Activated CD8-positive, alpha-beta T cell treated with anti-CD3 and anti-CD28 coated beads for 36 hours (primary cell): Measurements from ENCODE around the gene GALNT16. TPM values are rescaled to one million over a fixed set of nuclear protein-coding genes. Genes with fewer than 3 reads are reported as not detected.
A peak's percentile ranks its signal among the peaks of the same experiment; 100 is the strongest.

Experiments
- ATAC-seq: fragments of 200-7000 bp; cut with Tn5 transposase; one replicate; pipeline ENCODE4 v1.10.0; 2021; ENCODE audit warnings: mild to moderate bottlenecking, moderate library complexity
- CTCF ChIA-PET: fragments of 350-600 bp; sonication (Branson Sonifier 250); formaldehyde crosslinking; loops from one replicate; lab custom pipeline; 2021; ENCODE audit warnings: antibody characterized with exemption; lab: Charles Lee
- POLR2A ChIA-PET: fragments of 350-600 bp; sonication (Branson Sonifier 250); formaldehyde crosslinking; loops from one replicate; lab custom pipeline; 2021; ENCODE audit warnings: antibody characterized with exemption; lab: Charles Lee
- DNase-seq: peaks from one replicate; pipeline ENCODE4 v3.0.0-alpha.2; 2020
- H3K27ac Mint-ChIP-seq: one replicate; pipeline ENCODE4 v1.8.0; 2021; ENCODE audit warnings: mild to moderate bottlenecking, mixed read lengths
- H3K27me3 Mint-ChIP-seq: one replicate; pipeline ENCODE4 v1.8.0; 2021; ENCODE audit warnings: mixed read lengths
- H3K36me3 Mint-ChIP-seq: one replicate; pipeline ENCODE4 v1.8.0; 2021; ENCODE audit warnings: low read depth, mixed read lengths
- H3K4me1 Mint-ChIP-seq: one replicate; pipeline ENCODE4 v1.8.0; 2021; ENCODE audit warnings: low read depth, mixed read lengths
- H3K4me3 Mint-ChIP-seq: one replicate; pipeline ENCODE4 v1.8.0; 2021; ENCODE audit warnings: mild to moderate bottlenecking, moderate library complexity, mixed read lengths
- H3K9me3 Mint-ChIP-seq: one replicate; pipeline ENCODE4 v1.8.0; 2021; ENCODE audit warnings: mixed read lengths
- intact Hi-C: fragments of 100-400 bp; cut with micrococcal nuclease; formaldehyde crosslinking; loops from one replicate; pipeline ENCODE4 v1.10.0; 2022
- total RNA-seq, 2 experiments: library from RNA; stranded (reverse); gene quantifications; one replicate each; pipeline ENCODE4 v1.2.3, GENCODE V29; 2021
- TF ChIP-seq, protein P1 (sequence below): fragments of 200-600 bp; IDR thresholded peaks from one replicate; pipeline ENCODE4 v1.8.0; 2022; ENCODE audit warnings: antibody characterized with exemption, mild to moderate bottlenecking

The GALNT16 gene
- total RNA-seq, 2 experiments from 2014 or later: not detected

DNA sequence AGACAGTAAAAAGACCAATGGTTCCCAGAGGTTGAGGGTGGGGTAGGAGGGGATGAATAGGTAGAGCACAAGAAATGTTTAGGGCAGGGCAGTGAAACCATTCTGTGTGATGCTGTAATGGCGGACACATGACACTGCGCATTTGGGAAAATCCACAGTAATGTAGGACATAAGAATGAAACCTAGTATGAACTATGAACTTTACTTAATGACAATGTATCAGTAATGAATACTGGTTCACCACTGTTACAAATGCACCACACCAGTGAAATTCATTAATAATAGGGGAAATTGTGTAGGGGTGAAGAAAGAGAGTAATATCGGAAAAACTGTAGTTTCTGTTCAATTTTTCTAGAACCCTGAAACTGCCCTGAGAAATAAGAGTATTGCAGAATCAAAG is 132.5 kb downstream of the GALNT16 start:
- TF ChIP-seq, protein P1, sequence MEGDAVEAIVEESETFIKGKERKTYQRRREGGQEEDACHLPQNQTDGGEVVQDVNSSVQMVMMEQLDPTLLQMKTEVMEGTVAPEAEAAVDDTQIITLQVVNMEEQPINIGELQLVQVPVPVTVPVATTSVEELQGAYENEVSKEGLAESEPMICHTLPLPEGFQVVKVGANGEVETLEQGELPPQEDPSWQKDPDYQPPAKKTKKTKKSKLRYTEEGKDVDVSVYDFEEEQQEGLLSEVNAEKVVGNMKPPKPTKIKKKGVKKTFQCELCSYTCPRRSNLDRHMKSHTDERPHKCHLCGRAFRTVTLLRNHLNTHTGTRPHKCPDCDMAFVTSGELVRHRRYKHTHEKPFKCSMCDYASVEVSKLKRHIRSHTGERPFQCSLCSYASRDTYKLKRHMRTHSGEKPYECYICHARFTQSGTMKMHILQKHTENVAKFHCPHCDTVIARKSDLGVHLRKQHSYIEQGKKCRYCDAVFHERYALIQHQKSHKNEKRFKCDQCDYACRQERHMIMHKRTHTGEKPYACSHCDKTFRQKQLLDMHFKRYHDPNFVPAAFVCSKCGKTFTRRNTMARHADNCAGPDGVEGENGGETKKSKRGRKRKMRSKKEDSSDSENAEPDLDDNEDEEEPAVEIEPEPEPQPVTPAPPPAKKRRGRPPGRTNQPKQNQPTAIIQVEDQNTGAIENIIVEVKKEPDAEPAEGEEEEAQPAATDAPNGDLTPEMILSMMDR: no peak
- H3K9me3 Mint-ChIP-seq: no peaks in the 10 kb centered on the region
- peaks cover 87% of the 10 kb centered on the region for H3K36me3 Mint-ChIP-seq
- no peaks in the 10 kb centered on the region for H3K27me3 Mint-ChIP-seq
- DNase-seq (no peak), ATAC-seq (no peak)
- H3K4me3 Mint-ChIP-seq: no peak overlapping the region
- ChIA-PET POLR2A (interaction anchor here (0.6 to 1.6 kb wide), 3 partner anchors 12 to 1278 kb away, joined by 4 to 5 read pairs (median 5); no protein-coding TSS in a partner anchor), CTCF (interaction anchor here (1.1 kb wide), 1 partner anchor 16 kb away, joined by 4 read pairs; no protein-coding TSS in a partner anchor)
- peak overlapping the region; percentile 16 for H3K27ac Mint-ChIP-seq
- intact Hi-C loops: no loop called here
- peaks cover 71% of the 10 kb centered on the region for H3K4me1 Mint-ChIP-seq

DNA sequence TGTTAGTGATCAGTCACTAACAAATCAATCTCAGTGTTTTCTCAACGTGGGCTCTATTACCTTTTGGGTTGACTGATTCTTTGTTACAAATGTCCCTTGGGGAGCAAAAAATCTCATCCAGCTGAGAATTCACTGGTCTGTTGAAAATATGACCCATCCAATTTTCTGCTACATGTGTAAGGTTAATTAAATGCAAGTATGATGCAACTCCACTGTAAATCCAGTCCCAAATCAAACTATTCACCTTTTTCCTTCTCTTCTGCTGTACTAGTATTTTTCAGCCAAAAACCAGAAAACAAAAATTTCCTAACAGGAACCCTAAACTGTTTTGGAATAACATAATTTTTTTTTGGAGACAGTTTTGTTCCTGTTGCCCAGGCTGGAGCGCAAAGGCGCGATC is 136.0 kb downstream of the GALNT16 start:
- DNase-seq: no peak
- peaks cover 67% of the 10 kb centered on the region for H3K4me1 Mint-ChIP-seq
- no peak for ATAC-seq
- peaks cover 72% of the 10 kb centered on the region for H3K36me3 Mint-ChIP-seq
- TF ChIP-seq, protein P1: no peak
- H3K27me3 Mint-ChIP-seq: no peaks in the 10 kb centered on the region
- intact Hi-C loops: no loop called here
- H3K9me3 Mint-ChIP-seq: no peaks in the 10 kb centered on the region
- ChIA-PET POLR2A (interaction anchor here (1.6 to 4.7 kb wide), 4 partner anchors 8 to 37 kb away, joined by 4 to 24 read pairs (median 21); no protein-coding TSS in a partner anchor), CTCF (no interaction called here)
- peak overlapping the region; percentile 31 for H3K4me3 Mint-ChIP-seq
- H3K27ac Mint-ChIP-seq: peak overlapping the region; percentile 70

DNA sequence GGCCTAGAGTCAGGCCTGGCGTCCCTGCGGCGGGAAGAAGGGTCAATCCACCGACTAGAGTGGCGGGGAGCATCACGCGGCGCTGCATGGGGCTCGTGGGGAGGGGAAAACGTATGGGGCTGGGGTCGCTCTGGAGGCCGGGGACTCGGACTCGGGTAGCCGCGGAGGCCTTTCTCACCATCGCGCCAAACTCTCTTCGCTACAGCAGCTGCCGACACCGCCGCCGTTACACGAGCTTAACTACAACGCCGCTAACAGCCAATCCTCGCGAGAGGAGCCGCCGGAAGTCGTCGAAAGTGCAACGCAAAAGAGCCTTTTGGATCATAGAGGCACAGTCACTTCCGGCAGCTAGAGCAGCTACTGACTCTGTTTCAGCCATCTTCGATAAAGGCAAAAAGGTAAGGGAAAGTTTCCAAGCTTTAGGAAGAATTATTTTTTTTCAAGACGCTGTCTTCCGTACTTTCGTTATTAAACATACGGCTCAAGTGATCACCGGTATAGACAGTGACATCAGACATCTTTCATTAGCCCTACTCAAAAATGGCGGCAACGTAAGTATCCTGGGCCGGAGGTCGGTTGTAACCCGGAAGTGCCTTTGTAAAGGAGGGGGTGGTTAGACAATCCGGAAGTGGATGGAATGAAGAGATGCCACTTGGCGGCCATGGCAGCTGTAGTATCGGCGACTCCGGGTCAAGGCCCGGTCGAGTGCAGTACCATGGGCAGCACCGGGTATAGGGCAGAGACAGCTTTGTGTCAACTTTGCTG is 138.3 kb downstream of the GALNT16 start, which contains the start of the genes ERH and SLC39A9:
ERH (minus strand) TSS at position 247 of the 765 bp plus-strand sequence; CDS start at position 181, 66 bp downstream.
SLC39A9 (plus strand) TSS at position 640 of the 765 bp plus-strand sequence. CDS start 678 bp downstream, outside the sequence.
- Mint-ChIP-seq H3K4me1 (peaks cover 61% of the 10 kb centered on the region), H3K27me3 (no peaks in the 10 kb centered on the region), H3K9me3 (no peaks in the 10 kb centered on the region), H3K4me3 (peak within 1 kb of the TSS; percentile 98), H3K27ac (peak within 1 kb of the TSS; percentile 100), H3K36me3 (peaks cover 55% of the 10 kb centered on the region)
- ChIA-PET CTCF (interaction anchor here (0.8 to 1.7 kb wide), 5 partner anchors 12 to 487 kb away, joined by 3 to 6 read pairs (median 3); no protein-coding TSS in a partner anchor), POLR2A (interaction anchor here (1.0 to 4.7 kb wide), 14 partner anchors 8 to 61 kb away, joined by 3 to 24 read pairs (median 6); no protein-coding TSS in a partner anchor)
- peak; percentile 87 for ATAC-seq
- TF ChIP-seq, protein P1: no peak
- peak; percentile 97 for DNase-seq
- intact Hi-C loops: no loop called here

DNA sequence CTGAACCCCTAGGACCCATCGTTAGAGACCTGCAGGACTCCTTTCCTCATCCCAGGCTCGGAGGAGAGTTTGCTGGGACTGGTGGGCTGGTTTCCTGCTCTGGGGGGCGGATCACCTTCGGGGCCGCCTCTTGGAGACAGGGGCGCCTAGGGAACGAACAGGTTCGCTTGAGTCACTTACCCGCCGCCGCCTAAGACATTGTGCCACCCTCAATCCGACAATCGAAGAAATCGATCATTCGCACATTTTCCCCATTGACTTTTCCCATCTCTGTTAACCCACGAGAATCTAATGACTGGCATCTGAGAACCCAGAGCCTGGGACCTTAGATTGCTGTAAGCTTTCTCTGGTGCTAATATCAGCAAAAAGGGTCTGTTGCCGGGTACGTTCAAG is 138.9 kb downstream of the GALNT16 start:
- POLR2A ChIA-PET: interaction anchor here (0.7 to 4.7 kb wide), 13 partner anchors 9 to 61 kb away, joined by 3 to 24 read pairs (median 7); no protein-coding TSS in a partner anchor
- CTCF ChIA-PET: interaction anchor here (0.7 to 1.7 kb wide), 4 partner anchors 41 to 269 kb away, joined by 3 to 6 read pairs (median 3); no protein-coding TSS in a partner anchor
- H3K27ac Mint-ChIP-seq: peak overlapping the region; percentile 100
- TF ChIP-seq, protein P1: no peak
- peak overlapping the region; percentile 98 for H3K4me3 Mint-ChIP-seq
- H3K36me3 Mint-ChIP-seq: peaks cover 49% of the 10 kb centered on the region
- ATAC-seq (peak; percentile 54), DNase-seq (peak; percentile 65)
- no peaks in the 10 kb centered on the region for H3K9me3 Mint-ChIP-seq
- H3K4me1 Mint-ChIP-seq: peaks cover 55% of the 10 kb centered on the region
- no peaks in the 10 kb centered on the region for H3K27me3 Mint-ChIP-seq
- intact Hi-C loops: no loop called here
